Muscle of back (tissue), 11 donors: ENCODE results near the gene HMGN4. TPM values are rescaled to one million over a fixed set of nuclear protein-coding genes. Genes with fewer than 3 reads are reported as not detected.
"Not testable (repeated sequence)": the region's sequence is repeated elsewhere in the genome, so short reads cannot be mapped to it uniquely, and the experiment has no call there.

Source experiments
- DNase-seq, 3 donors: peaks; one replicate each; pipeline versions ENCODE4 v3.0.0 to v3.0.0-alpha.2; 2013
- polyA plus RNA-seq, 10 donors: library from polyadenylated mRNA; unstranded; fragments of 120-200 nt; gene quantifications; one replicate each; pipeline ENCODE4 v1.2.1, GENCODE V29; 2013; ENCODE audit not compliant: insufficient read length in 10 of 10

Gene HMGN4
- polyA plus RNA-seq, 10 donors = 52.9 to 68.7 (median 58.6) TPM

DNA sequence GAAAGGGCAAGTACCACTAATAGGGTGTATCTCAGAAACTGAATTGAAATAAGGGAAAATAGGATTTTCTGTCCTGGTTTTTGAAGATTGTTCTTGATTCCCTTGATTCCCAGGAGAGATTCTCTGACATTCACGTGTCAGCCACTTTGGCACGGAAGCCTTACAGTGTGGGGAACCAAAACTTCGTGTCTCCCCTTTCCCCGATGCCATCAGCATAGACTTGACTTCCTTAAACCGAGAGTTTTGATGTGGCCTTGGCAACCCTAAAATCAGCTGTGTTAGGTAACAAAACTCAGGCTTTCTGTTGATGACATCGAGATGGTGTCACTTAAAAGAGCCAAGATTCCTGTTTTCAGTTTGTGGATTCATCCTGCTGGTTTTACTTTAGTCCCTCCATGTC lies 7.5 kb downstream of the HMGN4 start:
- DNase-seq = no peak

DNA sequence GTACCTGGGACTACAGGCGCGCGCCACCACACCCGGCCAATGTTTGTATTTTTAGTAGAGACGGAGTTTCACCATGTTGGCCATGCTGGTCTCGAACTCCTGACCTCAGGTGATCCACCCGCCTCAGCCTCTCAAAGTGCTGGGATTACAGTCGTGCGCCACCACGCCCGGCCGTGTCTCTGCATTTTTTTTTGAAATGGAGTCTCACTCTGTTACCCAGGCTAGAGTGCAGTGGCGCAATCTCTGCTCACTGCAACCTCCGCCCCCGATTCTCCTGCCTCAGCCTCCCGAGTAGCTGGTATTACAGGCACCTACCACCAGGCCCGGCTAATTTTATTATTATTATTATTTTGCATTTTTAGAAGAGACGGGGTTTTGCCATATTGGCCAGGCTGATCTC lies 9.2 kb downstream of the HMGN4 start:
- not testable (repeated sequence) for DNase-seq

DNA sequence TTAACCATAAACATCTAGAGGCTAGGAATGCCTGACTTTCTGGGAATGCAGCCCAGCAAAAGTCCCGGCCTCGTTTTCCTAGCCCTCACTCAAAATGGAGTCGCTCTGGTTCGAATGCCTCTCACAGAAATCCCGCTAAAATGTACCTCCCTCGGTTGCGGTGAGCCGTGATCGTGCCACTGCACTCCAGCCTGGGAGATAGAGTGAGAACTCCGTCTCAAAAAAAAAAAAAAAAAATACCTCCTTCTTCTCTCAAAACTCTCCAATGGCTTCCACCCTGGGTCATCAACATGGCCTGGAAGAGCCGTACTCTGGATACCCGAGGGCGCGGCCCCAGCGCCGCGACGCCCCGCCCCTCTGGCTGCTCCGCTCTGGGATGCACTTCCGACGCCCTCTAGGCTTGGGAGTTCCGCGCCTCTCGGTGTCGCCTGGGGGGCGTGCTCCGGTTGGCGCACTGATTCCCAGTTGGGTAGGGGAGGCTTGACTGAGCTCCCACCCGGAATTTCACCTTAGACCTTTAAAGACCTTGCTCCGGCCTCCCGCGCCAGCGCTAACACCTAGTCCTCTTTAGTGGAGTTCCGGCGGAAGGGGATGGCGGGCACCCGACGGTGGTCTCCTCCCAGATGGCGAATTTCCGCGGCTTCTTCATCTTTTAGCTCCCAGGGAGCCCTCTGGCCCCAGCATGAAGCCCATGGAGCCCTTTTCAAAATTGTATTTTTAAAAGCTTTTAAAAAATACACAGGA lies 12.3 kb downstream of the HMGN4 start:
- peak; percentile 57 to 90 (median 75) for DNase-seq

DNA sequence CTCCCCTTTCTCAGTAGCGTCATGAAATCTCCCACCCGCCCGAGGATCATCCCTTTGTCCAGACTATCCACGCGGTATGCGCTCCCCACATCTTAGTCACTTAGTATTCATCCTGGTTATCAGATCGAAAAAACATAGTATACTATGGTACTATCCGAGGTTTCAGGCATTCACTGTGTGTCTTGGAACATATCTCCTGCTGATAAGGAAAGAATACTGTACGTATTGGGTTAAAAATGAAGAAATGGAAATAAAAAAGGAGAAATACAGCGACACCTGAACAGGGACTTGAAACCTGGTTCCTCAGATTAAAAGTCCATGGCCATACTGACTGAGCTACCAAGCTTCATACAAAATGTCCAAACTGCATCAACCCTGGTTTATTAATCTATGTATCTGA lies 14.0 kb downstream of the HMGN4 start:
- no peak for DNase-seq

DNA sequence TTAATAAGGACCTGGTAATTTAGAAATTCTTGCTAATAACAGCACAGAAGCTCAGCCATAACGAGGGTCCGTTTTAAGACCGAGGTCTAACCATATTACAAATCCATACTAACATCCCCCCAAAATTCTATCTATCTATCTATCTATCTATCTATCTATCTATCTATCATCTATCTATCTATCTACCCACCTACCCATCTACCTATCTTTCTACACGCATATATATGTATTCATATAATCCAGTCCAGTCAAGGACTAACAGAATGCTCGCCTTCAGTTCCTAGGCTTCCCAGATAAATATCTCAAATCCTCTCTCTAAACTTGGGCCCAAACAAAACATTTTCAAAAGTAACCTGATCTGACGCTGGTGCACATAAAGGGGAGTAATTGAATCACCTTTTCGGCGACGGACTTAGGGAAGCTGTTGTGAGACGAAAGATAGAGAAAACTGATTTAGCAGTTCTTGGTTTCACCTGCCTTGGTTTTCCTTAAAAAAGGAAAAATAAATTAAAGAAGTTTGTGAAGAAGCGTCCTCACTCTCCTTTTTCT lies 14.5 kb downstream of the HMGN4 start:
- DNase-seq = no peak

DNA sequence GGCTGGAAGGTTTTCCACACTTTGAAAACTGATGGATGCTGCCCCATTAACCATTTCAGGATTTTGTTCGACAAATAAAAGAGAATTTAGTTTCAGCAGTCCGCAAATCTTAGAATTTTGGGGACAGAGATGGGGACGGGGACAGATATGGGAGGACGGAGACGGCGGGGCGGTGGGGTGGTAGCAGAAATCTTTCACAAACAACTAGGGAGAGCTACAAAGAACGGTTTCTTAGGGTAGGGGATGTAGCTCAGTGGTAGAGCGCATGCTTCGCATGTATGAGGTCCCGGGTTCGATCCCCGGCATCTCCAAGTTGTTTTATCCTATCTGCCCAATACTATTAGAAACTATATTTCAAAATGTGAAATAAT lies 15.1 kb downstream of the HMGN4 start:
- DNase-seq = peak; percentile 77 to 89 (median 84)

DNA sequence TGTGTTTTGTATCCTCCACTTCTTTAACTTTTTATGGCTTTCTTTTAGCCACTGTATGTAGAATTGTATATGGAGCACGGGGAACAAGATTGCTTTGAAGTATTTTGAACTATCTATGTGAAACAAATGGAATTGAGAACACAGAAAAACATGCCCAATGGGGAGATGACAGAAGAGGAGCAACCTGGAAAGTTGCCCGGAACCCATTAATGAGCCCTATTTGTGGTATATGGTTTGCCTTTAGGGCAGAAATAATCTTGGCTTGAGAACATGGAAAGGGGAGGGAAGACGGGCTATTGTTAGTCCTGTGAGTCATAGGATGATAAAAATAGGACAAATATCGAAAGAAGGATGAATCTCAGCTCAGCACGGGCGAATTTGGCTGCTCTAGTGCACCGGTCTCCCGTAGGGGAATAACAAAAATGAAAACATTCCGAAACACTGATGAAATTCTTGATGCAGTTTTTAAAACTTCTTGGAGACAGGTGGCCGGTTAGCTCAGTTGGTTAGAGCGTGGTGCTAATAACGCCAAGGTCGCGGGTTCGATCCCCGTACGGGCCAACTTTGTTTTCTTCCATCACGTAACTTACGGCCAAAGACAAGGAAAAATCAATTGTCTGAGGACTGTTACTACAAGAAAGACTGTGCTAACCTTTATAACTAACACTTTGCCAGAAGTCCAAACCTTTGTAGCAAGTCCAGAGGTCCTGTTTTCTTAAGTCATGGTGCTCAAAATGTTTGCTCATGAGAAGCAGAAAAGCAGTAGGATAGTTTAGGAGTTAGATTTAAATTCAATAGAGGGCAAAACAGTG lies 15.7 kb downstream of the HMGN4 start:
- DNase-seq = peak; percentile 91 to 94 (median 93)

DNA sequence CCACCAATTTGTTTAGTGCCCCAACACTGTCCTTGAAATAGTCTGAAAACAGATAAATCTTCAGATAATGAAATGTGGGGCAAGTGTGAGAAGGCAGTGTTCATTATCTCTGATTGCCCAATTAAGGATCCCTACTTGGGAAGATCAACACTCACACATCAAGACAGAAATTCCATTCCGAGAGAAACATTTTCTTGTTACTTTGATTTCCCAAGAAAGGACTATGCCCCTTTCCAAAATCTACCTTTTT lies 16.2 kb downstream of the HMGN4 start:
- DNase-seq = no peak

DNA sequence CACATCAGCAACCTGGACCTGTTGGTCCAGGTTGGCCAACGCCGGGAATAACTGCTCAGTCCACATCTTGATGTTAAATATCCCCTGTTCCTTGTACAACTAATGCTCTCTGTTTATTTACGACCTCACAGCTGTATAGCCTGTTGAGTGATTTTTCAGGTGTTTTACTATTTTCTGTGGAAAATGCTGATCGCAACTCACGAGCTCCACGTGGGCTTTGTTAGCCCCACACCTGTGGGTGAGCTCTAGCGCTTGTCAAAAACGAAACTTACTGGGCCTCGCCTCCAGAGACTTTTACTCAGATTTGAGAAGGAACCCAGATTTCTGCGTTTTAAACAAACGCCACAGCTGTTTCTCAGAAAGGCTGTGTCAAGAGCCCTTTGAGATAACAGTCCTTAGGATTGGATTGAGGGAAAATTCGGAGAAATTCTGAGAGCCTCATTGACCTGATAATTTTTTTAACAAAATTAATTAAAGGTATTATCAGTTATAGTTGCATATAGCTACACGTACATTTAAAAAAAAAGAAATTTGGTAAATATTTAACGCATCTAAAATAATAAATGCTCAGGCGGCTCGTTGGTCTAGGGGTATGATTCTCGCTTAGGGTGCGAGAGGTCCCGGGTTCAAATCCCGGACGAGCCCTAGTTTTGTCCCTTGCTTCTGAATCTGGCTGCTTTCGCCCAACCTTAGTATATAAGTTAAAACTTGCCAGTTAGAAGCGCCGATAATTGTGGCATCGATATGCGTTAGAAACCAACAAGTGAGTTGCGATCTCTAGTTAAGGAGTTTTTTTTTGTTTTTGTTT lies 16.7 kb downstream of the HMGN4 start:
- DNase-seq = peak; percentile 43 to 75 (median 57)

DNA sequence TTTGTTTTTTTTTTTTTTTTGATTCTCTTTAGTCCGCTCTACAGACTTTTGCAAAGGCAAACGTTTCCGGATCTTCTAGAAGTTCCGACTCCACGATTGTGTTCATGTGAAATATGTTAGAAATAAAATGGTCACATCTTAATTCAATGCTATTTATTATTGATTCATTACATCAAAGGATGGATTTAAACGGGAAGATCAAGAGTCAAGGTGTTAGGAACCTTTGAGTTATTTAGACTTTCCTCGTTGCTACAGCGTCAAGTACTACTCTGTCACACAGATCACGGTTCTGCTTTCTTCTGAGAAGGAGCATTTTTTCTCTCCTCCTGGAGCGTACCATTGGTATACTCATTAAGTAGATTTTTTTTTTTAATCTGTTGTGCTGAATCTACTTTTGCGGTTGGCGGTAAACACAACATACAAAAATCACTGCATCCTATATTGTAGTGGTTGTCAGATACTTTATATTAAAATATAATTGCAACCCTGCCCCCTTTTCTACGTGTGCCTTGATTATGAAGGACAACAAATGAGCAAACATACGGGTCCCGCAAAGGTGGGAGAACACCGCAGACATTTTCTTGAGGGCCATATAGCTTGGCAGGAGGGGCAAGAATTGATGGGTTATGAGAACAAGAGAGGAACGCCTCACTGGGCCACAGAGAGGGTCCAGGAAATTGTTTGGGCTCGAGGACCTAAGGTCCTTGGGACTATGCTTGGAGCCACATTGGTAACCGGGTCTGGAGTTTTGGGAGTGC lies 17.5 kb downstream of the HMGN4 start:
- no peak for DNase-seq

DNA sequence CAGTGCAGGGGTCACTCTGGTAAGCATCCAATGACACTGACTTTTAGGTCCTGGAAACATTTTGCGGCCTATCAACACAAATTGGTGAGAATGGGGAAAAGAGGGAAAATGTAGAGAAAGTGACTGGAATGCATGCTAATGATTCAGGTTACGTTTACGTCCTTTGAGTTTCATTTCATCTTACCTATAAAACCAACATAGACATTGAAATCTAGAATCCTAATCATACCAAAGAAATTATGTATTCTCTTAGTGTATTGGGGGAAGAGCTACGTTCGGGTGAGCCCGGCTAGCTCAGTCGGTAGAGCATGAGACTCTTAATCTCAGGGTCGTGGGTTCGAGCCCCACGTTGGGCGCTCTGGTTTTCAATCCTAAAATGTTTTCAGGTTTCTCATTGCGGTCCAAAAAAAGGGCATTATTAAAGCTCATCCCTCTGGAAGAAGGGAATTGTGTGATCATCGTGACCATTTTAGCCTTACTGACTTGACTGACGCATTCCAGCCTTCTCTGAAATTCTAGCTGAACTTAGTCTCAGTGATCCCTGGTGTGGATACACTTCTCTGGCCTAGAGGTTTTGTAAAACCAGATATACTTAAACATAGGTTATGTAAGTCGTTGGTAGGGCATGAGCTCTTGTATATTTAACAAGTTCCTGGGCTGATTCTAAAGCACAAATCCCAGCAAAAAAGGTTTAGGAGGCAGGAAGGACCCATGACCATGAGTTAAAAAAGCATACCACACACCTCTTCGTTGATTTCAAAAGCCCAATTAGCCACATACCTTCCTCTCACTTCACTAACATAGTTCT lies 18.3 kb downstream of the HMGN4 start:
- peak; percentile 70 to 88 (median 78) for DNase-seq

DNA sequence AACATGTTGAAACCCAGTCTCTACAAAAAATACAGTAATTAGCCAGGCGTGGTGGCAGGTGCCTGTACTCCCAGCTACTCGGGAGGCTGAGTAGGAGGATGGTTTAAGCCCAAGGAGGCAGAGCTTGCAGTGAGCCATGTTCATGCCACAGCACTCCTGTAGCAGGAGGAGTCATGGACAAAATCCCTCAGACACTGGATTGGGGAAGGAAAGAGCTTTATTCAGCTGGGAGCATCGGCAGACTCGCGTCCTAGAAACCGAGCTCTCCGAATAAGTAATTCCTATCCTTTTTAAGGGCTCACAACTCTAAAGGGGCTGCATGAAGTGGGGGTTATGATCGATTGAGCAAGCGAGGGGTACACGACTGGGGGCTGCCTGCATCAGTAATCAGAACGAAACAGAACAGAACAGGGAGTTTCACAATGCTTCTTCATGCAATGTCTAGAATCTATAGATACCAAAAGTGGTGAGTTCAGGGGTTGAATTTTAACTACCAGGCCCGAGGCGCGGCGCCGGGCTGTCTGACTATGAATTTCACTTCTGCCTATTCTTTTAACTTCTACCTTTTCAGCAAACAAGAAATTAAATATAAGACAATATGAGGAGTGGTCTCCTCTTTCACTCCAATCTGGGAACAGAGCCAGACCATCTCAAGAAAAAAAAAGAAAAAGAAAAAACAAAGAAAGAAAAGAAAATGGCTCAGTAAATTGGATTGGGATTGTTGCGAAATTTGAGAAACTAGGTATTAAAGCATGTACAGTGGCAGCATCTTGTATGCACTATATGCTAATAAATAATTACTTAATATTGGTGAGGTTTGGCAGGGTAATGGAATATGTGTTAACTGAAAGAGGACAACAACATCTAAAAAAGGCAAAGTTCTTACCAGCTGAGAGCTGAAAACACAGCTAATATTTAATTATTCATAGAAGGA lies 23.6 kb downstream of the HMGN4 start:
- DNase-seq = no peak

DNA sequence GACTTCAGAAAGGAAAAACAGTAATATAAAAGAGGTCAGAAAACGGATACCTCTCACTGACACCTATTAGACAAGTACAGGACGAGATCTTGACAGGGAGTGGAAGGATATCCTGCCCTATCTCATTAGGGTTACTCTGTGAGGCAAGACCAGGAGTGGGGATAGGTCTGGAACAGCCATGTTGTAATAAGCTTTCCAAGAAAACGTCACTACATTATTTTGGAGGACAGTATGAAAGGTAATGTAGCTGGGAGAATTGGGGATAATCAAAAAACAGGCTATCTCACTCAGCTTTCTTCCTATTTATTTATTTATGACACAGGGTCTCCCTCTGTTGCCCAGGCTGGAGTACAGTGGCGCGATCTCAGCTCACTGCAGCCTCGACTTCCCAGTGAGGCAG lies 25.3 kb downstream of the HMGN4 start:
- DNase-seq = no peak

DNA sequence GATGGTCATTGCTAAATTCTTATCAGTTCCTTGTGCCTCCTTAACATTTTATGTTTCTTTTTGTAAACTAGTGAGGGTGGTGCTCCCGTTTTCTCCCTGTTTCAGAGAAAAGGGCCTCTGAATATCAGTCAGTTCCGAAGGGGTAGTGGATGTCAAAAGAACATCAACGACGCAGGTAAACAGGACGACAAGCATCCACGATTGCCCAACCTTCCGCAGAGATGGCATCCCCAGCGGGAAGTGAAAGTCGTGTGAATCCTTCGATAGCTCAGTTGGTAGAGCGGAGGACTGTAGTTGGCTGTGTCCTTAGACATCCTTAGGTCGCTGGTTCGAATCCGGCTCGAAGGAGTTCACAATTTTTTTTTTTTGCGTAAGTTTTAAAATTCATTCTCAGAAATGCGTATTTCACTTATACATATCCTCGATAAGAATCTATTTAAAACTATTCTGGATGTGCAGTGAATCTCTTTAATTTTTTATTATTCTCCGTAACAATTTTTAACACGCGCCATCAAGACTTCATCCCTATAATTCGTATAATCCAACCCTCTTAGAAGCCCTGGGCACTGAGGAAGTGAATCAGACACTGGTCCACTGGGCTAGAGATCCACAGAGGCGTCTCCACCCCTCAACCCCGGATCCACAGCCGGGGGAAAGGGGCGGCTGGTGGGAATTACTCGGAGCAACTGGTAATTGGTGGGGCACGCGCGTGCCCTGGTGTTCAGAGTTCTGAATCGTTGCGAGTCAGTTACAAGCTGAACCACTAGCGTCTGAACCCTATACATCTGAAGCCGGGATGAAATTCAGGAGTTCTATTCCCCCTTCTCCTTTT lies 30.7 kb downstream of the HMGN4 start:
- peak; percentile 94 to 96 (median 96) for DNase-seq

DNA sequence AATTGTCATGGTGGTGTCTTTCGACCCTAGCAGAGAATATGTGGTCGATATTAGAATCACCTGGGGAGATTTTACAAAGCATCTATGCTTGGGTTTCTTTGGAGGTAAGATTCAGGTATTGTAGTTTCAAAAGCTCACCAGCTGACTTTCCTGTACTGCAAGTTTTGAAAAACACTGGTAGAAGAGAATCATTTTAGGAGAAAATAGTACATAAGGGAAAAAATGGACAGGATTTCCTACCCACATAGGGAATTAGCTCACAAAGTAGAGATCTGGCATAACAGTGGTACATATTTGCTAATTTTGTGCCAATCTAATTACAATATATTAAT lies 31.2 kb downstream of the HMGN4 start:
- no peak for DNase-seq

DNA sequence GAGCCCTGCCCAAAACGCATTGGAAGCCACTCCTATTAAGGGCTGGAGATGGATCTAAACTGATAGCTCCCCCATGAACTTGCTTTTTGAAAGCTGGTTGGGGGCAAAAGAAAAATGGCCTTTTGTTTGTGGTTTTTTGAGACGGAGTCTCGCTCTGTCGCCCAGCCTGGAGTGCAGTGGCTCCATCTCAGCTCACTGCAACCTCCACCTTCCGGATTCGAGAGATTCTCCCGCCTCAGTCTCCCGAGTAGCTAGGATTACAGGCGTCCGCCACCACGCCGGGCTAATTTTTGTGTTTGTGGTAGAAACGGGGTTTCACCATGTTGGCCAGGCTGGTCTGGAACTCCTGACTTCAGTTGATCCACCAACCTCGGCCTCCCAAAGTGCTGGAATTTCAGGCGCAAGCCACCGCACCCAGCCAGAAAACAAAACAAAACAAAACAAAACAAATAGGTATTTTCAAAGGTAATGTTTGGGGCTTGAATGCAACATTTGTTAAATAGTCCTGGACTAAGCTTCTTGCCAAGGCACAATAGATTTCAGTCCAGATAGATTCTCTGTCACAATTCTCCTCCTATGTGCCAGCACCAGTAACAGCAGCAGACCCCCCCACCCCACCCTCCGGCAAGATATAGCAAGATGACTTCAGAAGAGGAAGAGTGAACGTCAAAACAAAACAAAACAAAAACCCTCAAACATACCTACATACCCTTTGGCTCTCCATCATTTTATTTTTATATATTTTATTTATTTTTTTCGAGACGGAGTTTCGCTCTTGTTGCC lies 32.1 kb downstream of the HMGN4 start:
- no peak for DNase-seq

DNA sequence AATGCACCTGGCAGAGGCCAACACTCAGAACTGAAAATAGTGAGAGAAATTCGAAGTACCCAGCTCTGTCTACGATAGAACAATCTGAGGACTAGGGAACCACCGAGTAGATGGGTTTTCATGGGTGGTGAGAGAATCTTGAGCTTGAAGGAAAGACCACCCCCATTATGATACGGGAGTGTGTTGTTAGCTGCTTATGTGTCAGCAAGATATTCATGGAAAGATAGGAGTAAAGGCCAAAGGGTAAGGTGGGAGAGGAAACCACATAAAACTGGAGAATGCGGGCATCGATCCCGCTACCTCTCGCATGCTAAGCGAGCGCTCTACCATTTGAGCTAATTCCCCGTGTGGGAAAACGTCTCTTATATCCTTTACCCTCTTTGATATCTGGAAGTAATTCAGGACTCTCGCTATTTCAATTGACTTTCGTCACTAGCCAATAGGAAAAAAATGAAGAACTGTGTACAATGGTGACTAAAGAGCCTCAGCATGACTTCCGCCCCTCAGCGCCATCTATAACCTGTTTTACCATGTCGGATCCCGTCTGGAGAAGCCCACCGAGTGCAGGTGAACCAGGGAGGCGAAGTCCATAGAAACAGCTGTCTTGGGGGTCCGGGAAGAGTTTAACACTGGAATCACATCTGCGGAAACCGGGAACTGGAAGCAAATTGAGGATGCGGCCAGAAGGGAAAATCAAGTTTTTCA lies 33.6 kb downstream of the HMGN4 start:
- peak; percentile 80 to 90 (median 84) for DNase-seq
